Amniotic stem cell (primary cell): ENCODE results near the gene CNST.
A peak's percentile ranks its signal among the peaks of the same experiment; 100 is the strongest.
"Not testable (repeated sequence)": the region's sequence is repeated elsewhere in the genome, so short reads cannot be mapped to it uniquely, and the experiment has no call there.

Experiments
- DNase-seq: peaks from one replicate; lab custom pipeline; 2025; lab: John Stamatoyannopoulos, UW

Gene CNST

DNA sequence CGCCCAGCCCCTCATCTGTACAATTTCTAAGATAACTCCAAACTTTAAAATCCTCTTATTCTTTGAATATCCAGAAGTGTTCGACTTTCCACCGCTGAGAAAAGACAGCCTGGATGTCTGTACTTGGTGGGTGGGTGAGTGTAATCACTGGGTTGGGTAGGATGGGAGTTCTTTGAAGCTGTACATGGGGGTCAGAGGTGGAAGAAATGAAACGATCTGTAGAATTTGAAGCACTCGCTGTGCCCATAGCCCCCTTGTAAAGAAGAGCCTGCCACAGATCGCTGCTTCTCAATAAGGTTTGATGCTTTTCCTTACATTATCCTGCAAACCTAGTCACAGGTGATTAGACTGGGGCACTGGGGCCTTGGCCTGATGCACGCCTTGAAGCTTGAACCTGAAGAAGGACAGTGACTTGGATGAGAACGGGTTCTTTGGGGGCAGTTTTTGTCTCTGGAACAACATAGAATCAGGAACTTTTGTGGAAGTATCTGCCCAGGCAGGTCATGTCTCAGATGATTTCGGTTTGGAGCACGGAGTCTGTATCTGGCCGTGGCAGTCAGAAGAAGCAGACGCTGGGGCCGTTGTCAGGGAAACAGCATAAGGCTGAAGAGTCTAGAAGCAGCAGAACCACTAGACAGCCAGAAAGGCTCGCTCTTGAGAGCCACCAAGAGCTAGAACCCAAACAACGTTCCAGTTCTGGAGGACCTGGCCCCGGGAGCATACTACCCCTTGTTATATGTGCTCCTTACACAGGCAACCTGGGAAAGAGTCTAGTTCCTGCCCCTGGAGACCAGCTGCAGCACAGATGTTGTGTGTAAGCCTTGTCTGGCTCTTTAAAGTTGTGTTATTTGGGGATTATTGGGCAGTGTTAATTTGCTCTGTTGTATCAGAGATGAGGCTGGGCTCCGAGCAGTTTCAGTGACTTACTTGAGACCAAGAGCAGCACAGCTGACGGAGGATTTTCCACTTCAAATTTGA, 112.8 kb downstream of the CNST start:
- DNase-seq = no peak

DNA sequence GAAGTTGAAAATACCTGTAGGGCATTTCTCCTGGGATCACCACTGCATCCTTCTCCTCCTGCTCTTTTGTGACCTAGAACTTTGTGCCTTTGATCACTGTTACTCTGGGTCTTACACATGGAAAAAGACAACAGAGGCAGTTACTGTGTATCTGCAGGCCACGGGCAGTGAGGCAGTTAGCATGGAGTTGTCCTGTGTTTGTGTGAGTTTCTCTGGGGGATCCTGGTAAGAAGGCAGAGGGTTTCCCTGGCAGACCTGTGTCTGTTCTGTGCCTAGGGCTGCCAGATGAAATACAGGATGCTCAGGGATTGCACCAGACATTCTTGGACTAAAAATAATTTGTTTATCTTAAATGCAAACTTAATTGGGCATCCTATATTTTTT, 113.5 kb downstream of the CNST start:
- no peak for DNase-seq

DNA sequence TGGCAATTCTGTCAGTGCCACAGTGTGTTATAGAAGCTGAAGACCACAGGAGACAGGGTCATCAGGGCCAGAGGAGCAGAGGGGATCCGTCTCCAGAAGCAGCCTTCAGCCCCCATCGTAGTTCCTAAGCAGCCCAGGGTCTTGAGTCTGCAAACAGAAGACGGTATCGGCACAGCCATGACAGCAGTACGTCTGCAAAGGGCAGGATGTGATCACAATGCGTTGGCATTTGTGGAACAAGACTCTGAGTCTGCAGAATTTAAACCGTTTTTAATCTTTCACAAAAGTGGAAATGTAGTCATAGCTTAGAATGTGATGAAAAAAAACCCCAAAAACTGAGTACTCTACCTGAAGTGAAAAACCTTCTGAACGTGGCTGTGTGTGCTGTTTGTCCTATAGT, 113.9 kb downstream of the CNST start:
- DNase-seq = no peak

DNA sequence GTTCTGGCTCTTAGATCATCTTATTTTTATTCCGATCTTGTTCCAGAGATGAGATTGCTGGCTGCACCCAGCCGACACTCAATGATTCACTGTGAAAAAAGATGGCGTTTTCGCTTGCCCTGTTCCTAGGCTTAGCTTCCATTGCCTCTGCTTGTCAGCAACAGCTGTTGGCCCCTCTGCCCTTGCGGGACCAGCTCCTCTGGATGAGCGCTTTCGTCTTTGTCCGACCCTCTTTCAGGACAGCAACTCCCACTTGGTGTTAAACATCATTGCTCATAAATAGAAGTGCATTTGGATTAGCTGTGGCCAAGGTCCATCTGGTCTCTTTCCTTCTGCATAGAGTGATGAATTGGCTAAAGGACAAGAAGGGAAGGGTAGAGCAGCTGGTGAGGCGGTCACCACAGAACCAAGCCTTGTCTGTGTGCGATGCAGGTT, 114.5 kb downstream of the CNST start:
- DNase-seq = no peak

DNA sequence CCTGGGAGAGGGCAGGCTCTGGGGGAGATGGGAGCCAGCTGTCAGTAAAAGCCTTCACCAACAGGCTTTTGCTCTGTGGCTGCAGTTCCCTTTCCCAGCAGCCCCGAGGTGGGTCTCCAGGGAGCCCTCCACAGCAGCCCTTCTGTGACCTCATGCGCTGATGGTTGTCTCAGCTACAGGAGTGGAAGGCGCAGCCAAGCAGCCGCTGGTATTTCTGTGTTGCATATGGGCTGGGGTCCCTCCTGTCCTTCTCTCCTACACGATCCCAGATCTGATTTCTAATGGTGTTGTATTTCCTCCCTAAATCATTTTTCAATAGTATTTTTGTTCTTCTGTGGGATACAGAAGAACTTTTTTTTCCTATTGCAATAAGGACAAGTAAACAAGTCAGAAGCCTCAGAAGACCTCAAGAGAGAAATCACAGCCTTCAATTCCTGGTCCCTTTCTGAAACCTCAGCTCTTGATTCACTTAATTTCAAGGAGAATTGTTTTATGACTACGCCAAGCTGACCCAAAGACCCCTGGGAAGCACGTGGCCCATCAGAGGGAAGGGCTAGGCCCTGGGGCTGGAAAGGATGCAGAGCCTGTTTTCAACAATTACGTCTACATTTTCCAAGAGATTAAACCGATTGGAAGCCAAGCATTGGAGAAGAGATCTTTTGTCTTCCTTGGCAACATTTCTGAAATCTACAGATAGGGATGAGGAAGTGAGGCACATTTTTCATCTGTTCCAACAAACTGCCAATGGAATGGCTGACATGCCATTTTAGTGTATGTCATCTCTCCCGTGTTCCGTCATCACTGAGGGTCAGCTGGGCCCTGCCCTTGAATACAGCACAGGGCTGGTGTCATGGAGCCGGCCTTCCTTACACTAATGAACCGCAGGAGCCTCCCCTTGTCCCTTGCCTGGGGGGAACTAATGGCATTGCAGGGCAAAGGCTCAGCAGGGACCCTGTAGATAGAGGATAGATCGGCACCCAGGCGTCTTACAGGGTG, 115.9 kb downstream of the CNST start:
- DNase-seq = no peak

DNA sequence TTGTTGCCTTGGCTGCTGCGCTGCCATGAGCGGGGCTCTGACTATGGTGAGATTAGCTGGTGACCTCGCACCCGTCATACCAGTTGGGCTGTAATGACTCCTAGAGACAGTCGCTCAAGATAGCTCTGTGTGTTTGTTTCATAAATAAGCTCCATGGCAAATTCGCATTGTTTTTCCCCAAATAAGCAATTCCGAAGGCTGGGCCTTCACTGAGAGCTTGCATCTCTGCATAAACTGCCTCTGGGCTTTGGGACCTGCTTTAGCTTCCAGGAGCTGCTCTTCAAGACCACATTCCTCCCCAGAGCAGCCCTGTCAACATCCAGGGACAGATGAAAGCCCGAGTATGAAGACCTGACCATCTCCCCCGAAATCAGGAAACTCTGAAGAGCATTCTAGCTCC, 117.3 kb downstream of the CNST start:
- DNase-seq = no peak

DNA sequence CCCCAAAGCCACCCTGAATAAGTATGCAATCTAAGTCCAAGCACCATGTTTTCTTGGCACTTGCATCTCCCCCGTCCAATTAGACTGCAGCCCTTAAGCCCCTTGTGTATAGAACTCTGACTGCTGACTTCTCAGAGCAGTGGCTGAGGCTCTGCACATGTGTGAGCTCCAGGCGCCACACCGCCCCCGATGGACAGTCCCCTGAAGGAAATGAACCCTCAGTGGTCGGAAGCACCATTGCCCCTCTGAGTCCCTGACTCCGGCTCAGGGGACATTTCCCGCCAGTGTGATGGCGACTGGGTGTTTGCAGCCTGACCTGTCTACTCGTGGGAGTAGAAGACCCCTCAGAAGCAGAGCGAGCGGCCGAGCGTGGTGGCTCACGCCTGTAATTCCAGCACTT, 120.7 kb downstream of the CNST start:
- no peak for DNase-seq

DNA sequence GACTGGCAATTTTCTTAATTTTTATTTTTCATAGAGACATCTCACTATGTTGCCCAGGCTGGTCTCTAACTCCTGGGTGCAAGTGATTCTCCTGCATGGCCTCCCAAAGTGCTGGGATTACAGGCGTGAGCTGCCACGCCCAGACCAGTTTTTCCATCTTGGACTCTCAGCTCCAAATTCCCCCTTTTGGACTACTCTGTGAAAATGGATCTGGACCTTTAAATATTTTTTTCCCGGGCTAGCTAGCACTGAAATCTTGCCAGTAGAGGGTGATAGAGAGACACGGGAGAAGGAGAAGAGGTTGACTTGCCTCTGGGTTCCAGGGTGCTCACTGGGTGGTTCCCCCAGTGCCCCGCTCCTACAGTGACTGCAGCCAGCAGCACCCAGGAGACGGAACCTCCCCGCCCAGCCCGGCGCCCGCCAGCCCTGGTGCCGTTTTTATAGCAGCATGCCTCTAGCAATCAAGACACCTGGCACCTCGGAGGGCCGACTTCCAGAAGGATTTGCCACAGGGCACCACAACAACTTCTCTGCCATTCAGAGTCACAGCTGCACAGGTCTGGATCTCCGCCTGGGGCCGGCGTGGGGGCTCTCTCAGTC, 123.3 kb downstream of the CNST start:
- DNase-seq = peak; percentile 73

DNA sequence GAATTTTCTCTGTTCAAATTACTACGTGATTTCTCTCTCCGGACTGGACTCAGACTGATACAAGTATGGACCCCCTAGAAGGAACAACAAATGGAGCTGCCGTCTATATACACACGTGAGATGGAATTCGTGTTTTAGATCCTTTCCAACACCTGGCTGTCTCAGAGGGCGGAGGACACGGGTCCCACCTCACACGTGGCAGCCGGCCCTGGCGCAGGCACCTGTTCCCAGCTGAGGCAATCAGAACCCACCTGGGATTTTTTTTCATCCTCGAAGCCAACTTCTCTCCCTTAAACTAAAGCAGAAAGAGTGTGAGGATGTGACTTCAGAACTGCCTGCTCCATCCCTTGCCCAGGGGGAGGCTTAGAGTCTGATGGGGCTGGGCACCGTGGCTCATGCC, 123.8 kb downstream of the CNST start:
- DNase-seq = no peak

DNA sequence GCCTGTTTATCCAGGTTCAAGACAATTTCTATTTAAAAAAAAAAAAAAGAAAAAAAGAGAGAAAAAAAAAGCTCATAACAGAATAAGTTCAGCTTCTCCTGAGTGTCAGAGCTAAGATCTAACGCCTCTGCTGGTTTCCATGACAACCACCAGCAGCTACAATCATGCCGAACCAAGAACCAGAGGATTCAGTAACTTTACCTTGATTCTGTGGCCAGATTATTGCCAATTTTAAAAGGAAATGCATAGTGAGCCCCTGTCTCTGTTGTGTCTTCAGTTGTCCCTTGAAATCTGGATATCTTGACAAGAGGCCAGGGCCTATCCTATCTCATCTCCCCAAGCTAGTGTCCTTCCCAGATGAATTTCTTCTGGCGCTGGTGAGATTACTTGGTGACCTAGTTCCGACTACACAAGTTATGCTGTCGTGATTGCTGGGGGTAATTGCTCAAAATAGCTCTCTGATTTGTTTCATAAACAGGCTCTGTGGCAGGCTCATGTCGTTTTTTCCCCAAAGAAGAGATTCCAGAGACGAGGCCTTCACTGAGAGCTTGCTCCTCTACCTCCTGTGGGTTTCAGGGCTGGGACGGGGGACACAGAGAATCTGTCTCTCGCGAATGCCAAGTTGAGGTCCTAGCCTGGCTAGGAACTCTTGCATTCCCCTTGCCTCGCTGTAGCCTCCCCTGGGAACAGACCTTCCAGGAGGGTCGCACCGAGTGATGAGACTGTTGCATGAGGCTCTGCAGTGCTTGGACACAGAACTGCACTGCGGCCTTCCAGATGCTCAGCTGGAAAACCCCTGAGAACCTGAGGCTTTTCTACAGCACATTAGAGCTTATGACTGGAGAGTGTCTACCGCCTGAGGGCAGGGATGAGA, 125.6 kb downstream of the CNST start:
- no peak for DNase-seq

DNA sequence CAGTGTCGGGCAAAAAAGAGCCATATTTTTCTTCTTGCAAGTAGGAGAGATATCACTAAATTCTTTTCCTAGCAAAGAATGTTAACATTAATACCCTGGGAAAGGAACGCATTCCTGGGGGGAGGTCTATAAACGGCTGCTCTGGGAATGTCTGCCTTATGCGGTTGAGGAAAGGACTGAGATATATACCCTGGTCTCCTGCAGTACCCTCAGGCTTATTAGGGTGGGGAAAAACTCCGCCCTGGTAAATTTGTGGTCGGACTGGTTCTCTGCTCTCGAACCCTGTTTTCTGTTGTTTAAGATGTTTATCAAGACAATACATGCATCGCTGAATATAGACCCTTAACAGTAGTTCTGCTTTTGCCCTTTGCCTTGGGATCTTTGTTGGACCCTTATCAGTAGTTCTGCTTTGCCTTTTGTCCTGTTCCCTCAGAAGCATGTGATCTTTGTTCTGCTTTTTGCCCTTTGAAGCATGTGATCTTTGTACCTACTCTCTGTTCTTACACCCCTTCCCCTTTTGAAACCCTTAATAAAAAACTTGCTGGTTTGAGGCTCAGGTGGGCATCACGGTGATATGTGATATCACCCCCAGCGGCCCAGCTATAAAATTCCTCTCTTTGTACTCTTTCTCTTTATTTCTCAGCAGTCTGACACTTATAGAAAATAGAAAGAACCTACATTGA, 128.1 kb downstream of the CNST start:
- not testable (repeated sequence) for DNase-seq

DNA sequence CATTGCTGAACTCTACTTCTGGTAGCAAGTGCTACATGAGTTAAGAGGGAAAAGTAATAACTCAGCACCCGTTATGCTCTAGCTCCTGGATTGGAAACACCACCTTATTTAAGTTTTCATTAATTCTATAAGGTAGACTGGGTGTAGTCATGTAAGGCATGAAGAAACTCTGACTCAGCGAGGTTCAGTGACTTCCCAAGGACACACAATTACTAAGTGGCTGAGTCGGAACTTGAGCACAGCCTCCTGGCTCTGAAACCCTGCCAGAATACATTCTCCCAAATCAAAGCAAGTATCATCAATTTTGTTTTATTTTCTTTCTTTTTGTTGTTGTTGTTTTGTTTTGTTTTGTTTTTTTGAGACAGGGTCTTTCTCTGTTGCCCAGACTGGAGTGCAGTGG, 128.9 kb downstream of the CNST start:
- DNase-seq = no peak

DNA sequence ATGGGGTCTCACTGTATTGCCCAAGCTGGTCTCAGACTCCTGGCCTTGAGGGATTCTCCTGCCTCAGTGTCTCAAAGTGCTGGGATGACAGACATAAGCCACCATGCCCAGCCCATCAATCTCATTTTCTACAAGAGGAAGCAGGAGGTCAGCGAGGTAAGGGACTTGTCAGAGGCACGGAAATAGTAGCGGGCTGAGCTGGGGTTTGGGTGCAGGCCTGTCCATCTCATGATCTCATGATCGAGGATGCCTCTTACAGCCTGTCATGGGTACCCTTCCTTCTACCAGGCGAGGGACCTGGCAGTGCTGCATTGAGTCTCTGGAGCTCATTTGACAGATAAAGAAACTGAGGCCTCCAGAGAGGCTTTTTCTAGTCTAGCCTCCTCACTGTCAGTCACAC, 129.4 kb downstream of the CNST start:
- no peak for DNase-seq

DNA sequence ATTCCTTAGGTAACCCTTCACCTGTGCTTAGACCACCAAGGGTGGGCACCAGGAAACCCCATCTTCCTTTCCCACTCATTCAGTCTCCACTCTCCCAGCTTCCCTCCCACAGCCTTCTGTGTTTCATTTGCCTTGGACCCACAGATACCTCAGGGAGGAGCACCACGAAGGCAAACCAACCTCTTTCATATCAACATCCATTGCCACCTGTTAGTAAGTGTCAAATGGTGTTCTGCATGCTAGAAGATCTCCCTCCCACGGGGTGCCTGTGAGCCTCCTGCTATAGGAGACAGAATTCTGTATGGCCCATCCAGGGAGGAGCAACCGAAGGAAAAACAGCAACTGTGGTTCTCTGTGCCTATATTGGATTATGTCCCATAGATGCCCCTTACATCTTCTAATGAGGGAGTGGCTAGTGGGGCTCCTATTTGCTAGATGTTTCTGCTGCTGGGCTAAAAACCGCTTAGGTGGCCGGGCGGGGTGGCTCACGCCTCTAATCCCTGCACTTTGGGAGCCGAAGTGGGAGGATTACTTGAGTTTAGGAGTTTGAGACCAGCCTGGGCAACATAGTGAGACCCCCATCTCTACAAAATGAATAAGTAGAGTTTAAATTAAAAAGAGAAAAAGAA, 132.3 kb downstream of the CNST start:
- DNase-seq = no peak

DNA sequence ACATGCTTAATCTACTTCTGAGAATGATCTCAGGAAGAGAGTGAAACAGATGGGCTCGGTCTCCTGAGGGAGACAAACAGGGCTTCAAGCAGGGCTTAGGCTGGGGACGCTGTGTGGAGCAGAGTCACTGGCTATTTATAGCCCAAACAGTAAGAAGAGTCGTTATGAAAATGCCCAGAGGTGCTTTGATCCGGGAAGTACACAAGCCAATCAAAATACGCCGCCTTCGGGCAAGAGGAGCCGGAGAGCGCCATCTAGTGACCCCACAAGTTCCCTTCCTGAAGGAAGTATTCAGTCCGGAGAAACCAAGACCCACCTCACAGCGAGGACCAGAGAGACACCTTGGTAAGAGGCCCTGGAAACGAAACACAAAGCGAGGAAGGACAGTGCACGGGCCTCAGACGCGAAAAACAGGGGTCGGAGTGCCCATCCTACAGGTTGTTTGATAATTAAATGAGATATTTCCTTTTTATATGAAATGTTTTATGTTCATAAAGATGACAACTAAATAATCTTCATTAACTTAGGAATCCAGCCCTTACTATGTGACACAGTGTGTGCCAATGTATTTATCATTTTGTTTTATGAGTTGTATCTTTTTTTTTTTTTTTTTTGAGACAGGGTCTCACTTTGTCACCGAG, 133.0 kb downstream of the CNST start:
- peak; percentile 88 for DNase-seq

DNA sequence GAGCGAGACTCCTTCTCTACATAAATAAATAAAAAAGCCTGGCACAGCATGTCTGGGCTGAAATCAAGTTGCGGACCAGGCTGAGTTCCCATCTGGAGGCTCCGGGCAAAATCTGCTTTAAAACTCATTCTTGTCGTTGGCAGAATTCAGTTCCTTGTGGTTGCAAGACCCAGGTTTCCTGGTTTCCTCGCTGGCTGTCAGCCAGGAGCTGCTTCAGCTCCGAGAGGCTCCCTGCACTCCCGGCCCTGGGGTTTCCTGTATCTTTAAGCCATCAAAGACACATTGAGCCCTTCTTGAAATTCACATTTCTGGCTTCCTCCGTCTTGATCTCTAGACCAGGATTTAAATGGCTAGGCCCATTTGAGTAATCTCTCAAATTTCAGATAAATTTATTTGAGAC, 137.3 kb downstream of the CNST start:
- no peak for DNase-seq

DNA sequence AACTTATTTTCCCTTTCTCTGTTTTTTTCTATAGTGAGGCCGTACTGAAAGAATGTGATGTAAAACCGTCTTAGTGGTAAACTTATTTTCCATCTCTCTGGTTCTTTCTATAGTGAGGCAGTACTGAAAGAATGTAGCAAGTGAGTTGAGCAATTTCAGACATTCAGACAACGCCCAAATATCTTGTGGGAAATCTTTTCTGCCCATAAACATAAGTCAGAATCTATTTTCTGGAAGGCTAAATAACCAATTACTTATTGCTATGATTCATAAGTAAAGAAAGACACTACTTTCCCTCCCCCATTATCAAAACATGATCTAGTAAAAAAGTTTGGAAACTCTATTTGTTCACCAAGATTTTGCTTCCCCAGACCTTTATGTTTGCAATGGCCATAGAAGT, 139.1 kb downstream of the CNST start:
- peak; percentile 72 for DNase-seq

DNA sequence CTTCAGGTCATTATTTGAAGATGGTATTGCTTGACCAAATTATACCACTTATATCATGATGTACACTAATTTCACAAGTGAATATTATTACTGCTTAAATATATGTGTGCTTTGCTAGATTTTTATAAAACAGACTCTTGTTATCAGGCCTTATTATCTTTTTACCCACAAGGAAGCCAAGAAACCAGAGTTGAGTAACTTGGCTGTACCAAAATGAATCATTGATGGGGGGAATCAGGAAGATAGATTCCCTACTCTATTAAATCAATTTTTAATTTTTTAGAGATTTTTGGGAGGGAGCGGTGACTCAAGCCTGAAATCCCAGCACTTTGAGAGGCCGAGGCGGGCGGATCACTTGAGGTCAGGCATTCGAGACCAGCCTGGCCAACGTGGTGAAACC, 141.9 kb downstream of the CNST start:
- no peak for DNase-seq

DNA sequence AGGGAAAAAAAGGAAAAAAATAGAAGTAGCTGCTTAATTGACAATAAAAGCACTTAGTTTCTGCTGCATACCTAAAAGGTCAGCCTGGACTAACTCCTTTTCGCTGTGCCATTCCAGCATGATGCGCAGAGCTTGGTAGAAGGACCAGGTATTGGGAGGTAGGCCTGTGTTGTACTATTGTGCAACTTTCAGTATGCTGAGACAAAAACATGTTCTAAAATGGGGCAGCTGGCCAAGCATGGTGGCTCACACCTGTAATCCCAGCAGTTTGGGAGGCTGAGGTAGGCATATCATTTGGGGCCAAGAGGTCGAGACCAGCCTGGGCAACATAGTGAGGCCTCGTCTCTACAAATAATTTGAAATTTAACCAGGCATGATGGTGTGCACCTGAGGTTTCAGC, 142.9 kb downstream of the CNST start:
- DNase-seq = no peak

DNA sequence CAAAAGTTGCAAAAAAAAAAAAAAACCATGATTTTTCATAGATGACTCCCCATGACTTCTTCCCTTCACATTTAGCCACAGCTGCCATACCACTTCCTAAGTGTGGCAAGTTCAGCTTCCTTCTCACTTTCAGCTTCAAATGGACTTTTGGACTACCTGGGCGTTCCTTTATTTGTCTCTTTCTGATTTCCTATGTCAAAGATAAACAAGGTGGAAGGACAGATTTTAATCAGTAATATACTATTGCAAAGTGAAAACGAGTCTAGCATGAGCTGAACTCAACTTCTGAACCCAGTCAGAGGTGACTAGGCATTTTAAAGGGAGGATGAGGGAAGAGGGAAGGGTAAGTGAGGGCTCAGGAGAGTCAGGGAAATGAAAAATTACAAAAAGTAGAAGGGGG, 143.6 kb downstream of the CNST start:
- no peak for DNase-seq
